HUES48 (cell line): ENCODE data around the gene CLEC20A.

Experiments
- H3K27ac ChIP-seq: one replicate; pipeline ENCODE4 v1.7.0; 2013; ENCODE audit warnings: low read depth, low read length, inconsistent platforms
- H3K27me3 ChIP-seq: 2 replicates; pipeline ENCODE4 v1.6.1; 2013; ENCODE audit warnings: mild to moderate bottlenecking, low read length; ENCODE audit not compliant: control insufficient read depth, insufficient read depth
- H3K36me3 ChIP-seq: 2 replicates; pipeline ENCODE4 v1.6.1; 2013; ENCODE audit warnings: low read length; ENCODE audit not compliant: control insufficient read depth, insufficient read depth
- H3K4me1 ChIP-seq: 2 replicates; pipeline ENCODE4 v1.6.1; 2013; ENCODE audit warnings: mild to moderate bottlenecking, low read length; ENCODE audit not compliant: control insufficient read depth, insufficient read depth
- H3K4me3 ChIP-seq: 2 replicates; pipeline ENCODE4 v1.5.1; 2013; ENCODE audit warnings: mild to moderate bottlenecking, low read depth, low read length
- H3K9ac ChIP-seq: 2 replicates; pipeline ENCODE4 v1.6.1; 2013; ENCODE audit warnings: mild to moderate bottlenecking, low read depth, low read length, moderate library complexity
- H3K9me3 ChIP-seq: 2 replicates; pipeline ENCODE4 v1.6.1; 2013; ENCODE audit warnings: low read length; ENCODE audit not compliant: control insufficient read depth, insufficient read depth

The CLEC20A gene

DNA sequence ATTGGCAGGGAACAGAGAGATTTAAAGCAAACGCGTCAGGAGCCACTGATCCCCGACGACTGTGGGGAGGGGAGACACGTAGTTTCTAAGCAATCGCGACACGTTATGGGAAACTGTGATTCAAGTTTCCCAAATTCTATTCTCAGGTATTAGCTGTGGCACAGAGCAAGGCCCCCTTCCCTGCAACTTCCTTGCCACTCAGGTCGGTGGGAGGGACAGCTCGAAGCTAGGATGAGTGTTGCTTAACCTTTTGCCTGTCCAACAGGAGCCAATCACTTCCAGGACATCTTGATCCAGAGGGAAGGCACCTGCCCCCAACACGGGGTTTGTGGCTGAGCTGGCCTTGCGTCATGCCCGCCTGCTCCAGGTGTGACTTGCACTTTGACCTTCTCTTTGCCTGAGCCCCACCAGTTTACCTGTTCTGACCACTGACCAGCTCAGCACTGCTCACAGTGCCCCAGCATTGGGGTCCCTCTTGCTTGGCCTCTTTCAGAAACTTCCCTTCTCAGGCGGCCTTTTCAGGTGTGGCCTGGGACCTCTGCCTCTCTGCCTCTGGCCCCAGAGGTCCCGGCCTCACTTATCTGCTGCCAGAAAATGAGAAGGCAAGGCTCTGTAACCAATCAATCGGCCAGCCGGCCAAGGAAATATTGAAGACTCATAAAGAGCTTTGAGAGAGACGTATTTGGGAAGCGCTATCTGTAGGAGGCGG is 40.8 kb upstream of the CLEC20A start:
- H3K9me3 ChIP-seq: no peaks in the 10 kb centered on the region
- no peak overlapping the region for H3K27ac ChIP-seq
- H3K27me3 ChIP-seq: no peaks in the 10 kb centered on the region
- no peak overlapping the region for H3K9ac ChIP-seq
- H3K4me3 ChIP-seq: no peak overlapping the region
- 0 out of 2 replicates have a peak, but pooled peaks cover under 1% of the 10 kb centered on the region for H3K4me1 ChIP-seq
- no peaks in the 10 kb centered on the region for H3K36me3 ChIP-seq

- H3K9ac ChIP-seq: no peak overlapping the region
- no peak overlapping the region for H3K4me3 ChIP-seq
- no peaks in the 10 kb centered on the region for H3K9me3 ChIP-seq
- H3K36me3 ChIP-seq: no peaks in the 10 kb centered on the region
- H3K27me3 ChIP-seq: no peaks in the 10 kb centered on the region
- no peak overlapping the region for H3K27ac ChIP-seq
- H3K4me1 ChIP-seq: 0 out of 2 replicates have a peak, but pooled peaks cover 2% of the 10 kb centered on the region
Measured at GRCh38 chr1:178536844-178537371, 40.1 kb upstream of the CLEC20A start.

DNA sequence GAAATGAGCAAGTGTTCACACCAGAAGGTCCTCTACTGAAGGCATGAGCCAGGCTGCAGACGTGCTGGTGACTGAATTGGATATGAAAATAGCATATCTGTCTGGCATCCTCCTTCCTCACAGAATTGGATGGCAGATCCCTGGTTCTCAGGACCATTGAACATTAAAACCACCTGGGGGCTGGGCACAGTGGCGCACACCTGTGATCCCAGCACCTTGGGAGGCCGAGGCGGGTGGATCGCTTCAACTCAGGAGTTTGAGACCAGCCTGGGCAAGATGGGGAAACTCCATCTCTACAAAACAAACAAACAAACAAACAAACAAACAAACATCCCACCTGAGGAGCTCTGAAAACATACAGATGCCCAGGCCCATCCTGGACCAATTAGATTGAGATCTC is 39.6 kb upstream of the CLEC20A start:
- Histone ChIP-seq H3K36me3 (no peaks in the 10 kb centered on the region), H3K9ac (no peak overlapping the region), H3K4me1 (0 out of 2 replicates have a peak, but pooled peaks cover 2% of the 10 kb centered on the region), H3K27me3 (no peaks in the 10 kb centered on the region), H3K4me3 (no peak overlapping the region), H3K9me3 (no peaks in the 10 kb centered on the region), H3K27ac (no peak overlapping the region)

- Histone ChIP-seq H3K27ac (no peak overlapping the region), H3K9ac (no peak overlapping the region), H3K9me3 (no peaks in the 10 kb centered on the region), H3K4me1 (0 out of 2 replicates have a peak, but pooled peaks cover 2% of the 10 kb centered on the region), H3K36me3 (no peaks in the 10 kb centered on the region), H3K4me3 (no peak overlapping the region), H3K27me3 (no peaks in the 10 kb centered on the region)
Measured at GRCh38 chr1:178534137-178534868, 37.5 kb upstream of the CLEC20A start.

- no peaks in the 10 kb centered on the region for H3K9me3 ChIP-seq
Measured at GRCh38 chr1:178533121-178533946, 36.6 kb upstream of the CLEC20A start.

GRCh38 chr1:178532392-178532791 is 35.6 kb upstream of the CLEC20A start:
- Histone ChIP-seq H3K27me3 (no peaks in the 10 kb centered on the region), H3K4me3 (no peak overlapping the region), H3K27ac (no peak overlapping the region), H3K9ac (no peak overlapping the region), H3K9me3 (no peaks in the 10 kb centered on the region), H3K36me3 (no peaks in the 10 kb centered on the region), H3K4me1 (0 out of 2 replicates have a peak, but pooled peaks cover 2% of the 10 kb centered on the region)

More at GRCh38 chr1:178533121-178533946, 36.6 kb upstream of the CLEC20A start:
- Histone ChIP-seq H3K27ac (no peak overlapping the region), H3K9ac (no peak overlapping the region), H3K4me3 (no peak overlapping the region), H3K27me3 (no peaks in the 10 kb centered on the region), H3K36me3 (no peaks in the 10 kb centered on the region), H3K4me1 (0 out of 2 replicates have a peak, but pooled peaks cover 2% of the 10 kb centered on the region)

DNA sequence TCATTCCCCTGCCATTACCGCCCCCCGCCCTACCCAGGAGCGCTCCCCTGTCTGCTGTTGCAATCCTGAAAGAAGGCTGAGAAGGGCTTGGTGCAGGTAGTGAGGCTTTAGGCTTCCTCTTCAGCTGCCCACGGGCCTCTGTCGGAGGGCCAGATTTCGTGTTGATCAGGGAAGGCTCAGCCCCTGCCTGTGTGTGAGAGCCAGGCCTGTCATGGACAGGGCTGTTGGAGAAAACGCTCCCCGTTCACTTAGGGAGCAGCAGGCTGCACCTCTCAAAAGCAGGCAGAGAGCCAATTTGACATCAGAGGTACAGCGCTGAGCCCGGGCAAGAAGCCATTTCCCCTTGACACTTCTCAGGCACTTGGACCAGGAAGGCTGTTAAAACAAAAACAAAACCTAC is 35.1 kb upstream of the CLEC20A start:
- Histone ChIP-seq H3K4me1 (0 out of 2 replicates have a peak, but pooled peaks cover 2% of the 10 kb centered on the region), H3K36me3 (no peaks in the 10 kb centered on the region), H3K4me3 (no peak overlapping the region), H3K9ac (no peak overlapping the region), H3K27ac (no peak overlapping the region), H3K27me3 (no peaks in the 10 kb centered on the region), H3K9me3 (no peaks in the 10 kb centered on the region)

DNA sequence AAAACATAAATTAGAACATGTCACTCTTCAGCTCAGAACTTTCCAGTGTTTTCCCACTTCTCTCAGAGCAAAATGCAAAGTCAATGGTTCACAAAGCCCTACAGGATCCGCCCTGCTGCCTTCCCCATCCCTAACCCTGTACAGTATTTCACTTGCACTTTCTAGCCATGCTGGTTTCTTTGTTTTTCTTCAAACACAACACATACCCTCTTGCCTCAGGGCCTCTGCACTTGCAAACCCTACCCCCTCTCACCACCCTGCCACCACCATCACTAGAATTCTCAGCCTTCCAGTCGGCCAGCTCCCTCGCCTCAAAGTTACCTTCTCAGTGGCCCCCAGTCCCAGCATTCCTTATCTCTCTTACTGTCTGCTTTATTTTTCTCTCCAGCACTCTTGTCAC is 33.7 kb upstream of the CLEC20A start:
- no peak overlapping the region for H3K4me3 ChIP-seq
- no peaks in the 10 kb centered on the region for H3K27me3 ChIP-seq
- no peaks in the 10 kb centered on the region for H3K9me3 ChIP-seq
- no peaks in the 10 kb centered on the region for H3K36me3 ChIP-seq
- H3K9ac ChIP-seq: no peak overlapping the region
- 0 out of 2 replicates have a peak, but pooled peaks cover 2% of the 10 kb centered on the region for H3K4me1 ChIP-seq
- H3K27ac ChIP-seq: no peak overlapping the region

DNA sequence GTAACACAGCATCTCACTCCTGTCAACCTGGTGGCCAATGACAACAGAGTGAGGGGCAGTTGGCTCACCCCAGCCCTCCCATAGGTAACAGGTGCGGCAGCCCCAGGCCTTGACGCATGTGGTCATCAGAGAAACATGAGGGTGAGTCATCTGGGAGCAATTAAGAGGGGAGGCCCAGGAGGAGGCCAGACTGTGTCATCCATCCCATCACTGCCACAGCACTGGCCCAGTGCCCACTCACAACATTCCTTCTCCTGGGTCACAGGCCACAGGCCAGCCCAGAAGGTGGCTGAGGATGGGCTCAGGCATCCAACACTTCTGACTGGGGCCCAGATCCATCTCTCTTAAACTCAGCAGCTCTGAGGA is 33.3 kb upstream of the CLEC20A start:
- Histone ChIP-seq H3K4me1 (0 out of 2 replicates have a peak, but pooled peaks cover 2% of the 10 kb centered on the region), H3K36me3 (no peaks in the 10 kb centered on the region), H3K27me3 (no peaks in the 10 kb centered on the region), H3K4me3 (no peak overlapping the region), H3K27ac (no peak overlapping the region), H3K9me3 (no peaks in the 10 kb centered on the region), H3K9ac (no peak overlapping the region)

DNA sequence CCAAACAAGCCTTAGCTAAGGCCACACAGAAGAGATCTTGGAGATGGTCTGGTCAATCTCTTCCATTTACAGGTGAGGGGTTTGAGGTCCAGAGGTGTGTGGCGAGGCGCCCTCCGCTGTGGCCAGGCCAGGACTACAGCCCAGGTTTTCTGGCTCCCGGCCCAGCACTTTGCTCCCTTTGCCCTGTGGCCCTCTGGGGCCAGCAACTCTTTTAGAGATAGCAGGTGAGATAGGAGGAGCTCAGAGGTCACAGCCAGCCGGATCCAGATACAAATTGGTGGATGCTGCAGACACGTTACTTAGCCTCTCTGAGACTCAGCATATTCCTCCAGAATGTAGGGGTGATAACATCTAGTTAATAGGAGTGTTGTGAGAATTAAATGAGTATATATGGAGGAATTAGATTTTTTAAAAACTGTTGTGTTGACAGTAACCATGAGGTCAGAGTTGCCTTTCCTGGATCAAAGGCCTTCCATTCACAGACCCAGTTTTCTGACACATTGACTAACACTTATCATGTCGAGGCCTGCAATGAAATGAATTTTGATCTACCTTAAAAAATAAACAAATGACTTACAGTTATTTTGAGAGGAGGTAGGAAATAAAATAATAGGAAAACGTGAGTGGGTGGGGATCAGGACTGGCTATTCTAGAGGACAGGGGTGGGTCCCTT is 32.7 kb upstream of the CLEC20A start:
- Histone ChIP-seq H3K4me1 (0 out of 2 replicates have a peak, but pooled peaks cover 2% of the 10 kb centered on the region), H3K27ac (no peak overlapping the region), H3K36me3 (no peaks in the 10 kb centered on the region), H3K27me3 (no peaks in the 10 kb centered on the region), H3K4me3 (no peak overlapping the region), H3K9me3 (no peaks in the 10 kb centered on the region), H3K9ac (no peak overlapping the region)
